H1 (cell line): Measurements from ENCODE around the gene GP1BB. TPM values are rescaled to one million over a fixed set of nuclear protein-coding genes. Genes with fewer than 3 reads are reported as not detected.

Experiments used
- CTCF ChIA-PET: fragments of 300-600 bp; sonication (Branson Sonifier 250); formaldehyde crosslinking; loops from one replicate; lab custom pipeline; 2021; ENCODE audit not compliant: partially characterized antibody; lab: Charles Lee
- POLR2A ChIA-PET: fragments of 300-600 bp; sonication (Branson Sonifier 250); formaldehyde crosslinking; loops from one replicate; lab custom pipeline; 2021; ENCODE audit warnings: inconsistent platforms; ENCODE audit not compliant: partially characterized antibody; lab: Charles Lee
- DNase-seq, 2 experiments: peaks; one replicate each; pipeline versions ENCODE4 v3.0.0 to v3.0.0-alpha.2; 2010 to 2022; ENCODE audit warnings: low spot score in 2 of 2, low read depth in 1 of 2, mixed read lengths in 1 of 2
- FAIRE-seq: peaks from 2 replicates; lab custom pipeline; 2011; peaks lifted over from hg19 to GRCh38; lab: Jason Lieb, UNC
- H2AFZ ChIP-seq: 2 replicates; pipeline ENCODE4 v1.8.1; 2012; ENCODE audit warnings: low read length, inconsistent platforms
- H2AK5ac ChIP-seq: 2 replicates; pipeline ENCODE4 v1.6.1; 2013; ENCODE audit warnings: low read depth, low read length
- H2BK120ac ChIP-seq: replicated peaks from 2 replicates; pipeline ENCODE3; 2013; ENCODE audit warnings: low read depth, low read length, inconsistent platforms
- H2BK12ac ChIP-seq: 2 replicates; pipeline ENCODE4 v1.6.1; 2013; ENCODE audit warnings: low read depth, low read length
- H2BK15ac ChIP-seq: 2 replicates; pipeline ENCODE4 v1.6.1; 2013; ENCODE audit warnings: low read length
- H2BK20ac ChIP-seq: 2 replicates; pipeline ENCODE4 v1.6.1; 2013; ENCODE audit warnings: low read length
- H2BK5ac ChIP-seq: 2 replicates; pipeline ENCODE4 v1.6.1; 2013; ENCODE audit warnings: low read depth, low read length
- H3K14ac ChIP-seq: 2 replicates; pipeline ENCODE4 v1.6.1; 2013; ENCODE audit warnings: inconsistent platforms; ENCODE audit not compliant: insufficient read length
- H3K18ac ChIP-seq: 2 replicates; pipeline ENCODE4 v1.6.1; 2013; ENCODE audit warnings: low read length; ENCODE audit errors: extremely low read depth
- H3K23ac ChIP-seq: 2 replicates; pipeline ENCODE4 v1.6.1; 2013; ENCODE audit warnings: inconsistent platforms; ENCODE audit not compliant: insufficient read length
- H3K23me2 ChIP-seq: 2 replicates; pipeline ENCODE4 v1.6.1; 2013; ENCODE audit warnings: low read depth, low read length
- H3K27ac ChIP-seq: 2 replicates; pipeline ENCODE4 v1.6.1; 2011; ENCODE audit warnings: low read depth, low read length, inconsistent platforms
- H3K27me3 ChIP-seq, 4 experiments: replicated peaks in 1 of 4; 1 replicate in 1 of 4; 2 replicates in 3 of 4; pipeline versions ENCODE4 v1.6.1 to v1.8.1; 2011 to 2013; ENCODE audit warnings: low read length in 3 of 4, mild to moderate bottlenecking in 3 of 4, inconsistent platforms in 2 of 4, mixed read lengths in 2 of 4, moderate library complexity in 1 of 4; ENCODE audit not compliant: control insufficient read depth in 3 of 4, insufficient read depth in 3 of 4; ENCODE audit errors: extremely low read depth in 1 of 4
- H3K36me3 ChIP-seq, 4 experiments: 2 replicates each; pipeline versions ENCODE4 v1.6.1 to v1.8.1; 2011 to 2013; ENCODE audit warnings: mild to moderate bottlenecking in 4 of 4, low read length in 3 of 4, moderate library complexity in 2 of 4, control low read depth in 1 of 4, inconsistent platforms in 1 of 4; ENCODE audit not compliant: insufficient read depth in 4 of 4, control insufficient read depth in 2 of 4
- H3K4ac ChIP-seq: replicated peaks from 2 replicates; pipeline ENCODE3; 2013; ENCODE audit warnings: low read length, low read depth, mixed read lengths, inconsistent platforms; ENCODE audit not compliant: insufficient read length
- H3K4me1 ChIP-seq, 4 experiments: replicated peaks in 1 of 4; 1 replicate in 1 of 4; 2 replicates in 3 of 4; pipeline versions ENCODE4 v1.6.1 to v1.8.1; 2011 to 2013; ENCODE audit warnings: low read length in 3 of 4, inconsistent platforms in 2 of 4, mixed read lengths in 1 of 4; ENCODE audit not compliant: insufficient read depth in 4 of 4, control insufficient read depth in 3 of 4
- H3K4me2 ChIP-seq, 2 experiments: 2 replicates each; pipeline versions ENCODE4 v1.6.1 to v1.8.1; 2011 to 2013; ENCODE audit warnings: low read depth in 2 of 2, low read length in 2 of 2, control low read depth in 1 of 2, inconsistent platforms in 1 of 2, mild to moderate bottlenecking in 1 of 2; ENCODE audit not compliant: insufficient read depth in 1 of 2
- H3K4me3 ChIP-seq, 4 experiments: fragments of 200-600, 300-600 bp in 1 of 4; sonication (generic), shearing (Covaris generic), sonication (Bioruptor Twin) in 1 of 4; 2 replicates each; pipeline versions ENCODE4 v1.5.1 to v1.8.1; 2011 to 2016; ENCODE audit warnings: low read length in 4 of 4, low read depth in 3 of 4, control low read depth in 2 of 4, inconsistent platforms in 2 of 4, mild to moderate bottlenecking in 2 of 4, mixed read lengths in 1 of 4, moderate library complexity in 1 of 4; ENCODE audit not compliant: insufficient read depth in 2 of 4; ENCODE audit errors: extremely low read depth in 1 of 4
- H3K56ac ChIP-seq: replicated peaks from 2 replicates; pipeline ENCODE3; 2013; ENCODE audit warnings: low read depth, mild to moderate bottlenecking, mixed read lengths, low read length, inconsistent platforms; ENCODE audit not compliant: insufficient read length
- H3K79me1 ChIP-seq: 2 replicates; pipeline ENCODE4 v1.6.1; 2013; ENCODE audit warnings: low read depth, low read length, control low read depth
- H3K79me2 ChIP-seq, 2 experiments: 2 replicates each; pipeline versions ENCODE4 v1.6.1 to v1.8.1; 2012 to 2013; ENCODE audit warnings: low read length in 2 of 2, mild to moderate bottlenecking in 2 of 2, inconsistent platforms in 1 of 2; ENCODE audit not compliant: insufficient read depth in 2 of 2, control insufficient read depth in 1 of 2
- H3K9ac ChIP-seq, 4 experiments: replicated peaks in 1 of 4; 1 replicate in 1 of 4; 2 replicates in 3 of 4; pipeline versions ENCODE4 v1.6.1 to v1.8.1; 2011 to 2013; ENCODE audit warnings: low read depth in 3 of 4, low read length in 3 of 4, control low read depth in 2 of 4, mild to moderate bottlenecking in 2 of 4, moderate library complexity in 2 of 4, inconsistent platforms in 1 of 4; ENCODE audit errors: extremely low read depth in 1 of 4
- H3K9me3 ChIP-seq, 2 experiments: 2 replicates each; pipeline versions ENCODE4 v1.6.1 to v1.8.1; 2012 to 2013; ENCODE audit warnings: mild to moderate bottlenecking in 2 of 2, moderate library complexity in 2 of 2, control low read depth in 1 of 2, inconsistent platforms in 1 of 2, low read depth in 1 of 2, low read length in 1 of 2, mixed read lengths in 1 of 2; ENCODE audit not compliant: insufficient read depth in 2 of 2
- H4K20me1 ChIP-seq, 2 experiments: replicated peaks in 1 of 2; 2 replicates each; pipeline versions ENCODE3 to v1.8.1; 2011 to 2013; ENCODE audit warnings: inconsistent platforms in 2 of 2, low read length in 2 of 2, mild to moderate bottlenecking in 1 of 2; ENCODE audit not compliant: insufficient read depth in 2 of 2, control insufficient read depth in 1 of 2
- H4K5ac ChIP-seq: 2 replicates; pipeline ENCODE4 v1.6.1; 2013; ENCODE audit warnings: low read length, low read depth, mixed read lengths, inconsistent platforms; ENCODE audit not compliant: insufficient read length
- H4K8ac ChIP-seq: 2 replicates; pipeline ENCODE4 v1.8.0; 2013; ENCODE audit warnings: mild to moderate bottlenecking, moderate library complexity, low read length, inconsistent platforms; ENCODE audit not compliant: insufficient read depth; ENCODE audit errors: extremely low read depth
- H4K91ac ChIP-seq: replicated peaks from 2 replicates; pipeline ENCODE3; 2013; ENCODE audit warnings: low read length, mixed read lengths, inconsistent platforms; ENCODE audit not compliant: insufficient read length
- BRCA1 ChIP-seq: IDR thresholded peaks from 2 replicates; pipeline ENCODE4 v1.6.1; 2012; ENCODE audit warnings: low read depth, low read length, improper control_type of control experiment
- CBX8 ChIP-seq: fragments of 300-800, 300-1000 bp; sonication (generic); IDR thresholded peaks from 2 replicates; pipeline ENCODE4 v1.7.1; 2016; ENCODE audit warnings: low read depth, low read length, borderline replicate concordance
- EGR1 ChIP-seq: IDR thresholded peaks from 2 replicates; pipeline ENCODE4 v1.6.1; 2011; ENCODE audit warnings: low read depth, low read length, borderline replicate concordance
- FOSL1 ChIP-seq: IDR thresholded peaks from 2 replicates; pipeline ENCODE4 v1.6.1; 2011; ENCODE audit warnings: mild to moderate bottlenecking, low read depth, low read length, moderate library complexity; ENCODE audit not compliant: insufficient read depth
- SIRT6 ChIP-seq: IDR thresholded peaks from one replicate; pipeline ENCODE4 v1.7.1; 2012; ENCODE audit warnings: low read length, inconsistent platforms
- ZNF274 ChIP-seq: IDR thresholded peaks from 2 replicates; pipeline ENCODE4 v1.7.0; 2012; ENCODE audit warnings: low read length, borderline replicate concordance; ENCODE audit errors: extremely low read depth
- WGBS, 2 experiments: shearing (Covaris generic) in 1 of 2; methylation state at CpG; one replicate each; pipeline versions ENCODE4 v1.1.6 to v1.1.7; 2013 to 2015; ENCODE audit warnings: low lambda C conversion rate in 2 of 2, mixed read lengths in 2 of 2, inconsistent platforms in 1 of 2, low coverage in 1 of 2, missing lambda C conversion rate in 1 of 2; ENCODE audit not compliant: insufficient replicate concordance in 2 of 2, insufficient coverage in 1 of 2, insufficient read length in 1 of 2; ENCODE audit errors: extremely low coverage in 1 of 2, missing lambda C conversion rate in 1 of 2; 5-methylcytosine and 5-hydroxymethylcytosine counted together
- polyA plus RNA-seq, 7 experiments: library from polyadenylated mRNA; depleted of rRNA in 3 of 7; stranded (reverse) in 5 of 7; unstranded in 2 of 7; fragments of >200 nt in 5 of 7; fragments of 200-250 nt in 2 of 7; gene quantifications; 1 replicate in 5 of 7; 2 replicates in 1 of 7; 4 replicates in 1 of 7; pipeline versions ENCODE4 v1.2.1 to v1.2.3, GENCODE V29; 2011 to 2013; ENCODE audit warnings: missing spikeins in 2 of 7, mixed read lengths in 2 of 7
- total RNA-seq: library from RNA; stranded (reverse); fragmentation: NEBNext Ultra II Directional; extraction: Animal tissue kit (Norgen Biotek cat#: 25700); gene quantifications from 2 replicates; pipeline ENCODE4 v1.2.1, GENCODE V29; 2021

Gene GP1BB
- total and polyA plus RNA-seq, 2 of the 8 experiments (the other 6 are each of a cell fraction or from before 2014, with no cell fraction given), result 0.36 TPM; not detected in 1

- H2BK120ac ChIP-seq, result no peak overlapping the region
- H4K91ac ChIP-seq, result no peak overlapping the region
- H2AFZ ChIP-seq, result no peak overlapping the region
- H4K8ac ChIP-seq, result no peak overlapping the region
- H3K4ac ChIP-seq, result no peak overlapping the region
- no peaks in the 10 kb centered on the region for H4K20me1 ChIP-seq
- H3K18ac ChIP-seq, result no peak overlapping the region
- no peak overlapping the region for H3K4me3 ChIP-seq
- no peak for FAIRE-seq
- DNase-seq, result no peak
- no peak overlapping the region for H2BK15ac ChIP-seq
- H3K23ac ChIP-seq, result no peak overlapping the region
- POLR2A ChIA-PET, result interaction anchor here (0.7 kb wide), 1 partner anchor 583 kb away, joined by 3 read pairs; no protein-coding TSS in a partner anchor
- no peak overlapping the region for H2AK5ac ChIP-seq
- H2BK5ac ChIP-seq, result no peak overlapping the region
- no peak overlapping the region for H3K9ac ChIP-seq
- TF ChIP-seq FOSL1 (no peak), ZNF274 (no peak), EGR1 (no peak), BRCA1 (no peak), SIRT6 (no peak), CBX8 (no peak)
- H4K5ac ChIP-seq, result no peak overlapping the region
- no peak overlapping the region for H3K27ac ChIP-seq
- H3K4me2 ChIP-seq, result no peak overlapping the region
- H3K79me1 ChIP-seq, result no peaks in the 10 kb centered on the region
- H3K9me3 ChIP-seq, result no peaks in the 10 kb centered on the region
- H3K4me1 ChIP-seq, result peaks cover 0 to 11% (median 4%) of the 10 kb centered on the region in 4 experiments; a peak in 6 of 7 replicates
- H2BK12ac ChIP-seq, result no peak overlapping the region
- H2BK20ac ChIP-seq, result no peak overlapping the region
- WGBS, 2 experiments, result 83% methylated on average over 7 of the region's 7 CpGs; no CpG with 5 or more reads in 1 of the 2 experiments
- CTCF ChIA-PET, result interaction anchor here (0.8 to 6.5 kb wide), 5 partner anchors 7 to 58 kb away, joined by 3 to 76 read pairs (median 7); no protein-coding TSS in a partner anchor
- no peaks in the 10 kb centered on the region for H3K23me2 ChIP-seq
- no peaks in the 10 kb centered on the region for H3K27me3 ChIP-seq
- no peak overlapping the region for H3K14ac ChIP-seq
- H3K56ac ChIP-seq, result no peak overlapping the region
- no peaks in the 10 kb centered on the region for H3K36me3 ChIP-seq
- H3K79me2 ChIP-seq, result no peaks in the 10 kb centered on the region
Measured at GRCh38 chr22:19686946-19687345, 36.4 kb upstream of the GP1BB start.
